ENCODE data around the gene CHN1.

GRCh38 chr2:174878537-174879147, 126.5 kb downstream of the CHN1 start:
- TF ChIP-seq CTCF (IDR thresholded peaks at IDR 0.05 in 4 of 5, conservative IDR thresholded peaks at IDR 0.05 in 1 of 5), result no peak
- no peak for TF ChIP-seq POLR2A (IDR thresholded peaks at IDR 0.05)

Measured in gastrocnemius medialis (tissue), 4 donors.